GM13976 (cell line): Measurements from ENCODE around the gene AGRP.
A peak's percentile ranks its signal among the peaks of the same experiment; 100 is the strongest.

ENCODE experiments used
- DNase-seq: peaks from one replicate; pipeline ENCODE4 v3.0.0; 2012; ENCODE audit warnings: low spot score
- CTCF ChIP-seq: IDR thresholded peaks from 2 replicates; pipeline ENCODE4 v1.5.1; 2012; ENCODE audit warnings: borderline replicate concordance, mild to moderate bottlenecking; ENCODE audit not compliant: insufficient read depth; ENCODE audit errors: extremely low read depth, missing control alignments, control extremely low read depth
- in situ Hi-C: fragments of 300-500 bp; cut with MboI; formaldehyde crosslinking; loops from one replicate; pipeline ENCODE4 v1.12.0; 2022; ENCODE audit warnings: low sequenced_read_pairs, mixed read lengths, inconsistent platforms; ENCODE audit not compliant: unreplicated experiment

The AGRP gene

GRCh38 chr16:67483150-67483549, at the start of gene AGRP:
Gene AGRP, minus strand, starts transcription at chr16:67483547. Its CDS starts 149 bp downstream, at chr16:67483398.
- TF ChIP-seq CTCF = no peak
- no peak for DNase-seq
- in situ Hi-C loops = no loop called here

GRCh38 chr16:67531247-67531646, 47.9 kb upstream of the AGRP start:
- in situ Hi-C loops = loop anchor here (10.0 to 25.0 kb wide), 2 partner anchors 114 to 281 kb away; partner anchors contain the start of genes CARMIL2, RANBP10 and TSNAXIP1
- DNase-seq = no peak

GRCh38 chr16:67530013-67530939, 46.9 kb upstream of the AGRP start:
- in situ Hi-C loops = loop anchor here (10.0 to 25.0 kb wide), 2 partner anchors 115 to 282 kb away; partner anchors contain the start of genes CARMIL2, RANBP10 and TSNAXIP1
- peak; percentile 79 for DNase-seq
- no peak for TF ChIP-seq CTCF

More at GRCh38 chr16:67531247-67531646, 47.9 kb upstream of the AGRP start:
- TF ChIP-seq CTCF = no peak

- in situ Hi-C loops = loop anchor here (10.0 to 25.0 kb wide), 2 partner anchors 115 to 283 kb away; partner anchors contain the start of genes CARMIL2, RANBP10 and TSNAXIP1
- no peak for TF ChIP-seq CTCF
- DNase-seq = no peak
Measured at GRCh38 chr16:67529582-67530012, 46.2 kb upstream of the AGRP start.

- in situ Hi-C loops = loop anchor here (25.0 kb wide), 1 partner anchor 283 kb away; the partner anchor contains the start of genes RANBP10 and TSNAXIP1
- TF ChIP-seq CTCF = no peak
- DNase-seq = peak; percentile 64
Measured at GRCh38 chr16:67528870-67529581, 45.7 kb upstream of the AGRP start.
